DOHH2 (cell line): ENCODE data around the gene PAK2.

Source experiments
- H3F3A ChIP-seq: fragments of 200-600 bp; sonication (generic), shearing (Covaris generic); 2 replicates; pipeline ENCODE4 v1.6.0; 2016; ENCODE audit warnings: antibody characterized with exemption, mild to moderate bottlenecking; ENCODE audit not compliant: control insufficient read depth, insufficient read depth
- H3K27ac ChIP-seq: fragments of 200-600 bp; sonication (generic); 2 replicates; pipeline ENCODE4 v1.5.1; 2014; ENCODE audit warnings: low read depth, mild to moderate bottlenecking, low read length, moderate library complexity
- H3K27me3 ChIP-seq: fragments of 200-600 bp; sonication (generic); 2 replicates; pipeline ENCODE4 v1.6.1; 2014; ENCODE audit warnings: mild to moderate bottlenecking, low read length, mixed read lengths; ENCODE audit not compliant: control insufficient read depth
- H3K36me3 ChIP-seq: fragments of 200-600 bp; sonication (generic); 2 replicates; pipeline ENCODE4 v1.6.1; 2014; ENCODE audit warnings: mild to moderate bottlenecking, low read length, moderate library complexity, mixed read lengths; ENCODE audit not compliant: control insufficient read depth
- H3K4me1 ChIP-seq: fragments of 200-600 bp; sonication (generic); 2 replicates; pipeline ENCODE4 v1.6.1; 2014; ENCODE audit warnings: mild to moderate bottlenecking, low read length, mixed read lengths; ENCODE audit not compliant: control insufficient read depth
- H3K4me2 ChIP-seq: fragments of 200-600 bp; sonication (generic); 2 replicates; pipeline ENCODE4 v1.6.0; 2014; ENCODE audit warnings: mild to moderate bottlenecking, low read length, moderate library complexity
- H3K4me3 ChIP-seq: fragments of 200-600 bp; sonication (generic); 2 replicates; pipeline ENCODE4 v1.5.1; 2014; ENCODE audit warnings: mild to moderate bottlenecking, low read length, mixed read lengths
- H3K79me2 ChIP-seq: fragments of 200-600 bp; sonication (generic); 2 replicates; pipeline ENCODE4 v1.6.1; 2014; ENCODE audit warnings: mild to moderate bottlenecking, low read length, mixed read lengths; ENCODE audit not compliant: control insufficient read depth
- H3K9me2 ChIP-seq: fragments of 200-600 bp; sonication (generic); replicated peaks from 2 replicates; pipeline ENCODE4 v1.6.1; 2014; ENCODE audit warnings: mild to moderate bottlenecking, low read length, mixed read lengths; ENCODE audit not compliant: control insufficient read depth
- H3K9me3 ChIP-seq: fragments of 200-600 bp; sonication (generic); 2 replicates; pipeline ENCODE4 v1.6.1; 2014; ENCODE audit warnings: antibody characterized with exemption, low read length, mixed read lengths; ENCODE audit not compliant: control insufficient read depth, insufficient read depth
- H4K20me1 ChIP-seq: fragments of 200-600 bp; sonication (generic); 2 replicates; pipeline ENCODE4 v1.6.0; 2014; ENCODE audit warnings: low read depth, mild to moderate bottlenecking, antibody characterized with exemption, low read length, moderate library complexity; ENCODE audit not compliant: control insufficient read depth, insufficient read depth
- EZH2phosphoT487 ChIP-seq: fragments of 200-600 bp; sonication (generic); IDR thresholded peaks from 2 replicates; pipeline ENCODE4 v1.6.1; 2017; ENCODE audit warnings: borderline replicate concordance, mild to moderate bottlenecking, antibody characterized with exemption, low read length, moderate library complexity, mixed read lengths
- TF ChIP-seq, protein P1 (sequence below): fragments of 200-600 bp; sonication (generic); IDR thresholded peaks from one replicate; pipeline ENCODE4 v1.5.1; 2014; ENCODE audit warnings: antibody characterized with exemption, mild to moderate bottlenecking, low read depth, low read length; ENCODE audit not compliant: poor library complexity, severe bottlenecking

The PAK2 gene

DNA sequence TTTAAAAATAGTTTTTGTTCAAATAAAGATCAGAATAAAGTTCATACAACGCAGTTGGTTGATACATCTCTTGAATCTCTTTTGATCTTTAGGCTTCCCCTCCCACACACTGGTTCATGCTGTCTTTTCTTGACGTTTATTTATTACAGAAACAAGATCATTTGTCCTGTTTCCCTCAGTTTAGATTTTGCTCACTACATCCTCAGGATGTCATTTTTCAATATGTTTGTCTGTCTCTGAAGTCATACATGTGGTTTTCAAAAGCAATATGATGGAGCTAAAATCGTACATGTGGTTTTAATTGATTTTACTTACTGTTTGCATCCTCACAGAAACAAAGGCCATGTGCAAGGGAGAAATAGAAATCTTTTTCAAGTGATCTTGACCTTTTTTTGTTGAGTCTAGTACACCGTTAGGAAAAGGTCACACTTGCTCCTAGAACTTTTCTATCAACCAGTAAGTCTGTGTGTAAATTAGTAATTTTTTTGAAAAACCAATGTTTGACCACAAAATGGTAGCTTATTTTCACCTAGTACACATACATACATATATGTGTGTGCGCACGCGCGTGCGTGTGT, 64.3 kb downstream of the PAK2 start:
- TF ChIP-seq EZH2phosphoT487, result no peak
- TF ChIP-seq, protein P1, sequence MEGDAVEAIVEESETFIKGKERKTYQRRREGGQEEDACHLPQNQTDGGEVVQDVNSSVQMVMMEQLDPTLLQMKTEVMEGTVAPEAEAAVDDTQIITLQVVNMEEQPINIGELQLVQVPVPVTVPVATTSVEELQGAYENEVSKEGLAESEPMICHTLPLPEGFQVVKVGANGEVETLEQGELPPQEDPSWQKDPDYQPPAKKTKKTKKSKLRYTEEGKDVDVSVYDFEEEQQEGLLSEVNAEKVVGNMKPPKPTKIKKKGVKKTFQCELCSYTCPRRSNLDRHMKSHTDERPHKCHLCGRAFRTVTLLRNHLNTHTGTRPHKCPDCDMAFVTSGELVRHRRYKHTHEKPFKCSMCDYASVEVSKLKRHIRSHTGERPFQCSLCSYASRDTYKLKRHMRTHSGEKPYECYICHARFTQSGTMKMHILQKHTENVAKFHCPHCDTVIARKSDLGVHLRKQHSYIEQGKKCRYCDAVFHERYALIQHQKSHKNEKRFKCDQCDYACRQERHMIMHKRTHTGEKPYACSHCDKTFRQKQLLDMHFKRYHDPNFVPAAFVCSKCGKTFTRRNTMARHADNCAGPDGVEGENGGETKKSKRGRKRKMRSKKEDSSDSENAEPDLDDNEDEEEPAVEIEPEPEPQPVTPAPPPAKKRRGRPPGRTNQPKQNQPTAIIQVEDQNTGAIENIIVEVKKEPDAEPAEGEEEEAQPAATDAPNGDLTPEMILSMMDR, result no peak
- H3K36me3 ChIP-seq, result peaks cover 68% of the 10 kb centered on the region

DNA sequence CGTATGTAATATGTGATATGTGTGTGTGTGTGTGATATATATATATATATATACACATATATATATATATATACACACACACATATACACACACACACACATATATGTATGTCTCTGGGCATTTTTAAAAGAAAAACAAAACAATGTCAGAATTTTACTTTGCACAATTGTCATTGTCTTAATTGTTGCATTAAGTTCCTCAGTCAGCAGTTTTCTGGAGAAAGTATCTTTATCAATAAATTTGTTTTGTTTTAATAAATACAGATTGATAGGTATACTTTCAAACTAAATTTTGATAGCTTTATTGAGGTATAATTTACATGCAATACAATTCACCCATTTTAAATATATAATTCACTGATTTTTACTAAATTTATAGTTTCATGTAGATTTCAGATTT, 65.1 kb downstream of the PAK2 start:
- H3K79me2 ChIP-seq, result peaks cover 16% of the 10 kb centered on the region
- peaks cover 11% of the 10 kb centered on the region; the same call in 1 of the 2 replicates for H3F3A ChIP-seq
- H3K4me2 ChIP-seq, result no peak overlapping the region
- H4K20me1 ChIP-seq, result no peaks in the 10 kb centered on the region
- H3K27ac ChIP-seq, result no peak overlapping the region
- peaks cover 15% of the 10 kb centered on the region for H3K4me1 ChIP-seq
- no peaks in the 10 kb centered on the region for H3K27me3 ChIP-seq
- H3K9me3 ChIP-seq, result no peaks in the 10 kb centered on the region
- peaks cover 66% of the 10 kb centered on the region for H3K36me3 ChIP-seq
- no peak overlapping the region for H3K4me3 ChIP-seq
- TF ChIP-seq, protein P1, result no peak
- no peak for TF ChIP-seq EZH2phosphoT487
- no peaks in the 10 kb centered on the region for H3K9me2 ChIP-seq

More for the DNA sequence above, 64.3 kb downstream of the PAK2 start:
- Histone ChIP-seq H3K27me3 (no peaks in the 10 kb centered on the region), H3K79me2 (peaks cover 24% of the 10 kb centered on the region), H4K20me1 (no peaks in the 10 kb centered on the region; the same call in 1 of the 2 replicates), H3K9me3 (no peaks in the 10 kb centered on the region), H3F3A (peaks cover 8% of the 10 kb centered on the region; the same call in 1 of the 2 replicates), H3K4me3 (no peak overlapping the region), H3K4me1 (peaks cover 15% of the 10 kb centered on the region), H3K4me2 (no peak overlapping the region), H3K9me2 (no peaks in the 10 kb centered on the region), H3K27ac (no peak overlapping the region)

DNA sequence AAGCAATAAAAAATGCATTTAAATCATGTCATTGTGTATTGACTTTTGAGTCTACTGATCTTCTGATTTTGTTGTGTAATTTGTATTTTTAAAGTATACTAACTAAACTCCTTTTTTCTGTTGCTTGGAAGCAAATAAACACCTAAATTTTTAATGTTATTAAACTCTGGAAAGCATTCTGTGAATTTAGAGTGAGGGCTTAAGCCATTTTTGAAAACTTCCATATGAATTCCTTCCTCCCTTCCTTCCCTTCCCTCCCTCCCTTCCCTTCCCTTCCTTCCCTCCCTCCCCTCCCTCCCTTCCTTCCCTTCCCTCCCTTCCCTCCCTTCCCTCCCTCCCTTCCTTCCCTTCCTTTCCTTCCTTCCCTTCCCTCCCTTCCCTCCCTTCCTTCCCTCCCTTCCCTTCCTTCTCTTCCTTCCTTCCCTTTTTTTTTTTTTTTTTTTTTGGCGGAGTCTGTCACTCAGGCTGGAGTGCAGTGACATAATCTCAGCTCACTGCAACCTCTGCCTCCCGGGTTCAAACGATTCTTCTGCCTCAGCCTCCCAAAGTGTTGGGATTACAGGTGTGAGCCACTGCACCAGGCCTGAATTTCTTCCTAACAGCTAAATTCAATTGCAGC, 71.4 kb downstream of the PAK2 start:
- peaks cover 14% of the 10 kb centered on the region for H3F3A ChIP-seq
- H3K4me3 ChIP-seq, result no peak overlapping the region
- TF ChIP-seq EZH2phosphoT487, result no peak
- TF ChIP-seq, protein P1, result no peak

More for the DNA sequence above, 71.4 kb downstream of the PAK2 start:
- no peak overlapping the region for H3K4me2 ChIP-seq
- no peaks in the 10 kb centered on the region for H3K27me3 ChIP-seq
- no peaks in the 10 kb centered on the region for H4K20me1 ChIP-seq
- H3K79me2 ChIP-seq, result no peaks in the 10 kb centered on the region
- H3K27ac ChIP-seq, result no peak overlapping the region
- no peaks in the 10 kb centered on the region for H3K9me2 ChIP-seq
- H3K4me1 ChIP-seq, result no peaks in the 10 kb centered on the region
- no peaks in the 10 kb centered on the region for H3K9me3 ChIP-seq
- peaks cover 64% of the 10 kb centered on the region for H3K36me3 ChIP-seq
